NCI-H1930 (cell line): ENCODE measurements around the gene MROH2B.

Source experiments
- DNase-seq, 2 experiments: peaks; one replicate each; lab custom pipeline; 2025; lab: John Stamatoyannopoulos, UW

MROH2B gene

DNA sequence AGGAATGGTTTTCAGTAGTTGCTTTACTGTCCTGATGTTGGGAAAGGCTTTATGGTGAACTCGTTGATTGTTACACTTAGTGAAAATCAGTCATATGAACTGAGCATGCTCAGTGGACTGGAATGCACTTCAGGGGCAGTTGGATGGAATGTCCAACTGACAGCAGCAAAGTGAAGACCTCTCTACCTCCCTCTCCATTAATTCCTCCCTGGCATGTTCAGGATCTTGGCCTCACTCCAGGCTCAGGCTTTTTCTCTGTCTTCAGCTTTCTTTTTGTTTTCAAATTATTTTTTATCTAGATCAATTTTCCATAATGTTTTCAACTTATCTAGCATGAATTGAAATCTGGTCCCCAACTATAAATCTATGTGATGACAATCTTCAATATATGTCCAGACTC is at the start of gene MROH2B:
MROH2B (minus strand) TSS at position 101 of the 400 bp plus-strand sequence. CDS start 490 bp downstream, outside the sequence.
- no peak for DNase-seq

DNA sequence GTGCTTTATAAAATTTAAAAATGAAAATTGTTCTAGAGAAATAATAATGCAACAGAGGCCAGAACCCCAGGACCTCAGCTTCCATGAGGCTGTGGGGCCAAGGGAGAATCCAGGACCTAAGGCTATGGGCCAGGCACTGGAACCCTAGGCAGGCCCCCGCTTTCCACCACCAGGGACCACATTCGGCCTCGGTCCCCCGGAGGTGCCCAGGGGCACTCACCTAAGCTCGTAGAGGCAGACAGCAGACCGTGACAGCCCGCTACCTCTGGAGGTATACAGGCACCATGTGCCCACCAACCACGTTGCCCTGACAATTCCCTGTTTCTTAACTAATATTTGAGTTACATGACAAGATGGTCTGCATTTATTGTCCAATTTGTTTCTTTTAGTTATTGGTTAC is 49.5 kb upstream of the MROH2B start:
- no peak for DNase-seq

DNA sequence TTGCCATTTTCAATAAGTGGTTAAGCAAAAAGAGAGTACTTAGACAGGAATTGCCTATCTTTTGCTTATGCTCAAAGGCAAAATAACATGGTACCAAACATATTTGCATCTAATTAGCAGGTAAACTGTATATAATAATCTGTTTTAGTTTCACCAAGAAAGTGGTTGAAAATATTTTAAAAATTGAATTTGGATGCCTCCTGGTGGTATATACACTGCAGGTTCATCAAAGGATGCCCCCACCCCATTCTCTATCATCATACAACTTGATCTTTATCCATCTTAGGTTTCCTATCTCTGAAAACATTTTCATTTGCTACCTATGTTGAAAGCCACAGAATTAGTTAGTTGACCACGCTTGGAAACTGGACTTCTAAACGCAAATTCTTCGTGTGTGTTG is 47.0 kb upstream of the MROH2B start:
- no peak for DNase-seq

DNA sequence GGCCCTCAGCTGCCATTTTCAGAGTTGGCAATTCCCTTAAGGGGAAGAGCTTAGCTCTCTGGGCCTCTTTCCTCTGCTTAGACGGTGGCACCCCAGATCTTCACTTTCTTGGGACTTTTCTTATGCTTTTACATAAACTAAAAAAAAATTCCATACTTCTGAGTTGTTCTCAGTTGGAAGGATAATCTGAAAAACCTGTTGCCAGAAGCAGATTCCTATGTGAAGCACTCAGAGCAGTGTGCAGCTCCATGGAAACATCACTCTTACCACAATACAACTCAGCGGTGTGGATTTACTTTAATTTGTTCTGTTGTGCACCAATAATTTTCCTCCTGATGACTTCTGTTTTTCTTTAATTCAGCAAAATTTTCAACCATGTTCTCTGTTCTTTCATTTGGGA is 44.1 kb upstream of the MROH2B start:
- no peak for DNase-seq

DNA sequence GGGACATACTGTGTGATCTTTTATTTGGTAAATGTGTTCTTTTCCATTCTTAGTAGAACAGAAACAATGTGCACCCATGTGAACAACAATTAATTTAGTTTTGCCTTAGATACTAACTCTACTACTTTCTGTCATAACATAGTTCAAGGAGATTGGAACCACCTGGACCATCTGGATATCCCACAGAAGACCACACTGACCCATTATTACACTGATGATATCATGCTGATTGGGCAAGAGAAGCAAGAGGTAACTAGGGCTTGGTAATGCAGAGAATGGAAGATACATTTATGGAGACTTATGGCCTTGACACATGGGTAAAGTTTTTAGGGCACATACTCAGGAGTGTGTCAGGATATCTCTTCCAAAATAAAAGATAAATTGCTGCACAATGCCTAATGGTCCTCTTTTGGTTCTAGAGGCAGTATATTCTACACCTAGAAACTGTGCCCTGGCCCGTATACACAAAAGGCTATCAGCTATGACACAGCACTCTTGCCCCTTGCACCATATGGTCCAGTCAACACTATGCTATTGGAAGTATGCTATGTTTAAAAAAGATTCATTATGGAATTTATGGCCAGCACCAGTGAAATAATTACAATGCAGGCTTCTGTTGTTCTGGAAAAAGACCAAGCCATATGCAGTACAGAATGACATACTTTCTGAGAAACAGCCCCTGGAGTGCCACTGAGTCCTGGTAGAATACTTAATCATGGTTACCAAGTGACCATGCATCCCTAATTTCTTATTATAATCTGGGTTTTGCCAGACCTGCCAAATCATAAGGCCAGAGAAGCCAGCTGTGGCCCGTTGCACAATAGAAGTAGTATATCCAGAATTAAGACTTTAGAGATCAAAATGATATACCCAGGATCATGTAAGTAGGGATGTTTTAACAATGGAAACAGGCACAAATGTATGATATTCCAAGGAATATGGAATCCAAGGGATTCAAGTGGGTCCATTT is 41.6 kb upstream of the MROH2B start:
- DNase-seq: no peak

DNA sequence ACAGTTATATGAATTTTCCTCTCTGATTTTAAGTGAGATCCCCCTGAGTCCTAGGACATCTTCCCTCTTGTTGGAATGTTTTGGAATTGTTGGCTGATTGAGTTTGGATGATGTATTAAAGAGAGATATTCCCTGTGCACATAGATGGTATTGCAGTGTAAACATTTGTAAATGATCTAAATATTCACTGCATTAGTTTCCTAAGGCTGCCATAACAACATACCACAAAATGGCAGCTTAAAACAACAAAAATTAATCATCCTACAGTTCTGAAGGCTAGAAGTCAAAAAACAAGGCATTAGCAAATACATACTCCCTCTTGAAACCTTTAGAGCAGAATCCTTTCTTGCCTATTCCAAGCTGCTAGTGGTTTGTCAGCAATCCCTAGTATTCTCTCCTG is 38.0 kb upstream of the MROH2B start:
- DNase-seq: no peak

DNA sequence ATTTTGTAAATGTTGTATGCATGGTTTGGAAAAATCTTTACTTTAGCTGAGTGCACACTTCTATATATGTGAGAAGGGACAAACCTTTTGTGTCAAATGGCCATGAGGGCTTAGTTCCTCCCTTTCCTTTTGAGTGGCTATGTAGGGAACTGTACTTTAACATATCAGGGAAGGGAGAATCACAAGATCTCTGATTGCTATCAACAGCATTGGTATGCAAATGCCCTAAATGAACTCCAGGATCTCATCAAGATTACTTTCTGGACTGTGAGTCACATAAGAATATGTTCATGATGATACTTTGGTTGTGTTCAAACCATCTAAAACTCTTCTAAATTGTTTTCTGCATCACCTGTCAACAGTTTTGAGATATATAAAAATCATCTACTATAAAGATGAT is 31.2 kb upstream of the MROH2B start:
- DNase-seq: no peak

DNA sequence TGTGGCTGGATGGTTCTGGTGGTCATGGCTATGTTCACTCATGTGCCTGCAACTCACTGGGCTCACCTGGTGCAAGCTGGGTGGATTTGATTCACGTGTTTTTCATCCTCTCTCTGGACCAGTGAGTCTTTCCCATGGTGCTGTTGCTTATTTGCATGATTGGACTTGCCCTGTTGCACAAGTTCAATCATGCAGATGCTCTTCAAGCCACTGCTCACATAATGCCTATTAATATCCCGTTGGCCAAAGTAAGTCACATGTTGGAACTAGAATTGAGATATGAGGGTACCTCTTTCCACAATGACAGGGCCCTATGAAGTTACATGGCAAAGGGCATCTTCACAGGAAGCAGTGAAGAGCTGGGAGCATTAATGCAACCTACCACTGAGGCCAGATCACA is 26.5 kb upstream of the MROH2B start:
- no peak for DNase-seq

DNA sequence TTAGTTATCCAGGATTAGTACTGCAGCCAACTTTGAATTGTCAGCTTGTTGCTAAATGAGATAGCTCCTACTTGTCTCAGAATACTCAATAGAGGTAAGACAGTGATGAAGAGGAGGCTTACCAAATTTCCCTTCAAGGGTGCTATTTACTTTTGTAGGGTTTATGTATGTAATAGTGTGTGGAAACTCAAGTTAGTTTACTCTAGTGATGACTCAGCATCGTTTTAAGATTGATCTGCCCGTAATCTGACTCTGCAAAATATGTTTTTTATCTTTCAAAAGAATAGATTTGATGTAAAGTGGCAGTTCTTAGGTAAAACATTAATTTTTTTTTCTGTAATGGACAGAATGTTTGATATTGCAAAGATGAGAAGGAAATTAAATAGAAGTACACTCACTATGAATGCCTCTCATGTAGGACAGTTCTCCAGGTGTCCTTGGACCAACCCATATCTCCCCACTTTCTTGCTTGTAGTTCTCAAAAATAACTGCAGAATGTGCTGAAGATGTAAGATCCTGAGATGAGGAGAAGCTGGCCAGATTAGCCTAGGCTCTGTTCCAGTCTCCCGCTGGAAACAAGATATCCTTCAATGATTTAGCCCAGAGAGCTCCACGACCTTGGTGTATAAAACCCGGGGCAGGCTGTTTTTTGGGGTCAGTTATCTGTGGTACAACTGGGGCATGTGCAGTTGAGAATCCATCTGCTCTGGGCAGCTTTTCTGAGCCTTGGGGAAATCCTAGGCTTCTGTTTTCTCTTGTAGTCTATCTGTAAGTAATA is 24.4 kb upstream of the MROH2B start:
- DNase-seq: no peak

DNA sequence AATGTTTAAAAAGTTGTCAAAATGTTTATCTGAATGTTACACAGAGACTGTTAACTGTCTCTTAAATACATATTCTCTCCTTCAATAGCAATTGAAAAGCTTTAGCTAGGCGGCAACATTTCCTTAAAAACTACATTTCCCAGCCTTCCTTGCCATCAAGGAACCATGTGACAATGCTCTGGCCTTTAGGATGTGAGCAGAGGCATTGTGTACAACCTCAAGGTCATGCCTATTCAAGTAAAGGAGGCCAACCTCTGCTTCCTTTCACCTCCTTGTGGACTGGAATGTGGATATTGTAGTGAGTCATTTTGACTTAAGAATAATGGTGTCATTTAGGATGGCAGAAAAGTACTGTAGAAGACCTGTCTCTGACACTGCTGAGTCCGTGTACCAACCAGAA is 23.7 kb upstream of the MROH2B start:
- DNase-seq: no peak

DNA sequence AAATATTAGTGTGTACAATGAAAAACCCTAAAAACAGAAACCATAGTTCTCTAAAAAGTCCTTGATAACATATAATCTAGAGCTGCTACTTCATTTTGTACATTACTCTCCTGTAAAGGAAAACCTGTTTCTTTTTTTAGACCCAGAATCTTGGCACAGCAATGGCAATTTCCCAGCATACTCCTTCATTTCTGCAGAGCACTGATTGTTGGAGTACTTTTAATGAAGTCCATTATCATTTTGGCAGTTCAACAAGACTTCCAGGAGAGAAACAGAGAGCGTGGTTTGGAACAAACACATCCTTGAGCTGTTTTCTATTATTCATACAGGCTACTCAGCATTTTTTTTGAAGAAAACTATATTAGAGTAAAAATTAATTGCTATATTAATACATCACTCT is 22.7 kb upstream of the MROH2B start:
- no peak for DNase-seq

DNA sequence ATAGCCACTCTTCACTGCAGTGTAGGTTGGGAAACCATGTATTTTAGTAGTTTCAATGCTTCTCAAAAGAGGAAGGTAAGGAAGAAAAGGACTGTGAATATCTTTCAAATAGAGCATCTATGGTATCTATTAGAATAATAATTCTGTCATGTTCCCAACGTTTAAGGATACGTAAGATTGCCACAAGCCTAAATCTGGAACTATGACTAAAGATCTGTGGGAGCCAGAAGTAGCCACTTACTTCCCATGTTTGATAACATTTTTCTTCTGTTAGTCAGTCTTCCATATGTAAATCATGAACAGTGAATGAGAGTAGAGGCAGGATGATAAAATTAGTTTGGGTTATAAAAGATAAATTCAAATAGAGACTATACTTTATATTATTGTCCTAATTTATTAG is 16.3 kb upstream of the MROH2B start:
- no peak for DNase-seq

DNA sequence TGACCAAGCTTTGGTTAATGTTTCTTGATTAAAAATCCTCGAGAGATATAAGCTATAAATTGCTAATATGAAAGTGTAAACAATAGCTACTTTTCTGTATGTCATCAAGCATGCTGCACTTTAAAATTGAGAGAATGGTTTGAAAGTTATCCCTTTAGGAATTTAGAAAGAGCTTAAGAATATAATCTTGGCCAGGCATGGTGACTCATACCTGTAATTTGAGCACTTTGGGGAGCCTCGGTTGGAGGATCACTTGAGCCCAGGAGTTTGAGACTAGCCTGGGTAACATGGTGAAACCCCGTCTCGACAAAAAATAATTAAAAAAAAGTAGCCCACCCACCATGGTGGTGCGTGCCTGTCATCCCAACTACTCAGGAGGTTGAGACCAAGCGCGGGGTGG is 12.2 kb upstream of the MROH2B start:
- no peak for DNase-seq

DNA sequence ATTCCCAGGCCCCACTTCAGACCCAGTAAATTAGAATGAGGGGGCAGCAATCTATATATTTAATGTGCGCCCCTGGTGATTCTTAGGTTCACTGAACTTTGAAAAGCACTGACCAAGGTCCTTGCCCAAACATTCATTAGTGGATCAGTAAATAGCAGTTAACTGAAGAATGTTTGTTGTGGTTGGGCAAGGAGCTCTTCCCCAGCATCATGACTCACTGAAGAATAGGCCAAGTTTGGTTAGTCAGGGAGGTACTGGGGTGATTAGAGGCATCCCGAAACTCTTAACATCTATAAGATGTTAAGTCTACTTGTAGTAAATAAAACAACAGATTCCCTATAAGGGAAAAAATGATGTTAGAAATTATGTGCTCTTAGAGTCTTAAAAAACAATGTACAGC is 833 bp upstream of the MROH2B start:
- no peak for DNase-seq

DNA sequence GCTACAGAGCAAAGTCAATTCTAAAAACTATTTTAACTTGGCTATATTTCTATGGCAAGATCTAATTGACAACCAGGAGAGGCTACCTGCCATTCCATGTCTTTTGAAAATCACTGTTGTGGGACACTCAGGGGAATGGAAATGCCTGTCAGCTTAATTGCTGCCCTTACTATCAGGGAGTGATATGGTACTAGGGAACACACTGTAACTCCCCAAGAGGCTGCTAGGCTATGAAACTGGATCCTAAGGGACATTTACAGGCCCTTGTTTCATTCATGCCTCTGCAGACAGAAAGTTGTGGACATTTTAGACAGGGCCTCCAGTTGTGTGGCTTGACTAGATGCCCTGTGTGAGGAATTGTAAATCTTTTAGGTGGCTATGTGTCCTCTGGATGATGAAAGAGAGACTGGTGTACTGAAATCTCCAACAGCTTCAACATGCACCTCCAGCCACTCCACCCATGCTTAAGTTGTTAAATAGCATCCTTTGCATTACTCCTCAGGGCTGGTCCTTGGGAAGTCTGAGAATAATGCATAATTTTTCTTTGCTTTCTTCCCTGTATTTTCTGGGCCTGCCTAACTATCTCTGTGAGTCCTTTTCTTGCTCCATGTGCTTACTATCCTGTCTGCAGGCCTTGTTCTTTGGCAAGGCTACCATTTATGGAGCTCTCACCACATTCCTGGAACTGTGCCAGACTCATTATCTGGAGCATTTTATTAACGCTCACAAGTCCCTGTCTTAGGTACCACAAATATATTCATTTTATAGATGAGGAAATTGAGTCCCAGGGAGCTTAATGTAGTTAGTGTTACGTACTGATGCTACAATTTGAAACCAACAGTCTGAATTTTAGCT is 3.2 kb downstream of the MROH2B start:
- DNase-seq: peak in 1 of 2 experiments; percentile 52

DNA sequence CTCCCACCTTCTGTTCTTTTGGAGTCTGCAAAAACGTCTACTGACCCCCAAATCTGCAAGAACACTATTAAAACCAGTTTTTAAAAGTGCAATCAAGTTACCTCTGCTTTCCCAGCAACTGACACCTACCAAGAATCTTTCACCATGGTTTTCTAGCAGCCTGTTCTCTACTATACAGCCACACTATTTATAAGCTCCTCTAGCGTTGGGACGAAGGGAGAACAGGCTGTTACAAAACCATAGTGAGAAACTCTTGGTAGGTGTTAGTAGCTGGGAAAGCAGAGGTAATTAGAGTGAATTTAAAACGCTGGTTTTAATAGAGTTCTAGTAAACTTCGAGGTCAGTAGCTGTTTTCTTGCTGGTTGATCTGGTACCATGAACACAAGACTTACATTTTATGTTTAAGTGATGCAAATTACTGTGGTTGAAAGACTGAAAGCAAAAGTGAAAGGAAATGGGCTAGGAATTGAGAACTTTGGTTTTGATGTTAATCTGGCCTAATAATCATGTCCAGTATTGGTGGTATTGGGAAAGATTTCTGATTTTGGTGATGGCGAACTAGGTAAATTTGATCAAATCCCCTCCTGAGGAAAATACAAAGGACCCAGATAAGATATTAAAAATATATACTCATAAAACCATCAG is 5.3 kb downstream of the MROH2B start:
- no peak for DNase-seq

DNA sequence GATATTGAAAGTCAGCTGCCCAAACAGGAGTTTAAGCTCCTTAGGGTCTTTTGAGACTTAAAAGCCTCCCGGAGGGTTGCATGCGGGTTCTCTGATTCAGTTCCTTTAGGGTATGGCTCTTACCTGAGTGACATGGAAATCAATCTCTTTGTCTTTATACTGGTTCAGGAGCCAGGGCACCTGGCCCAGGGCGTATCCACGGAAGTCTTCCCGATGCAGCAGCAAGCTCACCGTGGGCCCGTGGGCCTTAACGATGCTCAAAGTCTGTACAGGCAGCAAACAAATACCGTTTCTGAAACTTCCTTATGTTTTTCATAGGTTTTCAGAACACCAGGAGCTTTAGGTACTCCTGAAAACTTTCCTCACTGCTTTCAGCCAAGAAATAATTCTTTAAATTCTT is 13.2 kb downstream of the MROH2B start:
- DNase-seq: no peak

DNA sequence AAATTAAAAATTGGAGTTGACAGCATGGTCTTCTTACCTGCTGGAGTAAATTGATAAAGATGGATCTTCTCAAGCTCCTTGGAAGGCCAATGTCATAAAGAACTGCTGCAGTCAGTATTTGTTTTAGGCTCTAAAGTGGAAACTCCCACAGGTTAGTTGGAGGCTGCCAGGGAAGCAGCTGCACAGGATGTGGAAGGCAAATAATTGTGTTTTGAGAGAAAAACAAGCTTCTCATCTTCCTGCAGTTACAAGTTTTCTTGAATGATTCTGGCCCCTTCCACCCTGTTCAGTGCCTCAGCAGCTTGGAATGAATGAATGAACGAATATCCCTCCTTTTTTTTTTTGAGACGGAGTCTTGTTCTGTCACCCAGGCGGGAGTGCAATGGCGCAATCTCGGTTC is 13.9 kb downstream of the MROH2B start:
- no peak for DNase-seq

DNA sequence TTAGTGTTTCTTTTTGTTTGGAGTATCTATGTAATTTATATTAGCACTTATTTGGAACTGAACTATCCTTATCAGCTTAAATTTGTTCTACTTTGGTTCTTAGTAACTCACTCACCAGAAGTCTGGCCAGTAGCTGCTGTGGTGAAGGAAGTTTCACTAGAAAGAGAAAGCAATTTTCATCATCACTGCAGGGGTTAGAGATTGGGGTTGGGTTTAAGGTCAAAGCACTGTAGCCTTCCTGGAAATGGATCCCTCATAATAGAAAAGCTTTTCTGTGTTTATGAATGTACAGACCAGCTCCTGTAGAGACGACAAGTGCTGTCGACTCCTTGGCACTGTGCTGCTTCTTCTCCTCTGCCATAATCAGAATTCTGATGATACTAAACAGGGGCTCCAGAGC is 22.2 kb downstream of the MROH2B start:
- no peak for DNase-seq

DNA sequence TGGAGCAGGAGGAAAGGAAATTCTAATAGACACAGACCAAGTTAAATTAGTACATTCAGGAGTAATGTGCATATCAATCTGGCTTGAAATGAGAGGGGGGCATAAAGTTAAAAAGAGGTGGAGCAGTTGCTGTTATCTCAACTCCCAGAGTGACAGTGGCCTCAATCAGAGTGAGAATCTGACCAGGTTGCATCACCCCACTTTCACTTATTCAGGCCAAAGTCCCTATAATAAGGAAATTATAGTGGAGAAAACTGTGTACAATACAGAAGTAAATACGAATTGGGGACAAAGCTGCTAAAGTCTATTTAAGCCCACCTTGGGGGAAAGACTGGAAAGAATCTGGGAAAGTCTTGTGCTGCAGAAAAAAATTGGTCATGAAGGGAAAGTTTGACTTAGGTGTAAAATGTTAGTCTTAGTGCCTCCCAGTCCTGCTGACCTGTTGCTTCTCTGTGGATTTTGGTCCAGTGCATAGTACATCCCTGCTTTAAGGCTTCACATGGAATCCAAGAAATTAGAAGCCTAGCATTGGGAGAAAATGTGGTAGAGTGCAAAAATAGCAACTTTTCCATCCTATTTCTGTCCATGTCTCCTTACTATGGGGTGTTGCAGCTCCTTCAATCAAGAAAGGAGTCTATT is 27.9 kb downstream of the MROH2B start:
- DNase-seq: no peak

DNA sequence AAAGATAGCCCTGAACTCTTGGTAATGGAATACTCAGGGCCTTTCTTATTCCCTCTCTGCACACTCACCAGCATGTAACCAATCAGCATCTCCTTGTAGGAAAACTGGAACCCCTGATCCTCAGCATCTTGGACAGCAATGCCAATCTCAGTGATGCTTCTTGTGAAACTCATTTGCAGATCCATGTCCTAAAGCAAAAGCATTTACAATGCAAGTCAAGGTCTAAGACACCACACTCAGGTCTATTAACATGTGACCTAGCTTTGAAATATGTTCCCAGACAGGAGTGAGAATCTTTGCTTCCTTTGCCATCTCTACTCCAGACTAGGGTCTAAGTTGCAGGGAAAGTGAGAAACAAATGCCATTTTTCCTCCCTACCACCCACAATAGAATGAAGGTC is 38.2 kb downstream of the MROH2B start:
- no peak for DNase-seq
